HS-5 (cell line): ENCODE measurements around the gene WNK1.
"Not testable (repeated sequence)": the region's sequence is repeated elsewhere in the genome, so short reads cannot be mapped to it uniquely, and the experiment has no call there.

Experiments used
- DNase-seq: peaks from one replicate; pipeline ENCODE4 v3.0.0-alpha.2; 2012; ENCODE audit warnings: low read depth

Gene WNK1

DNA sequence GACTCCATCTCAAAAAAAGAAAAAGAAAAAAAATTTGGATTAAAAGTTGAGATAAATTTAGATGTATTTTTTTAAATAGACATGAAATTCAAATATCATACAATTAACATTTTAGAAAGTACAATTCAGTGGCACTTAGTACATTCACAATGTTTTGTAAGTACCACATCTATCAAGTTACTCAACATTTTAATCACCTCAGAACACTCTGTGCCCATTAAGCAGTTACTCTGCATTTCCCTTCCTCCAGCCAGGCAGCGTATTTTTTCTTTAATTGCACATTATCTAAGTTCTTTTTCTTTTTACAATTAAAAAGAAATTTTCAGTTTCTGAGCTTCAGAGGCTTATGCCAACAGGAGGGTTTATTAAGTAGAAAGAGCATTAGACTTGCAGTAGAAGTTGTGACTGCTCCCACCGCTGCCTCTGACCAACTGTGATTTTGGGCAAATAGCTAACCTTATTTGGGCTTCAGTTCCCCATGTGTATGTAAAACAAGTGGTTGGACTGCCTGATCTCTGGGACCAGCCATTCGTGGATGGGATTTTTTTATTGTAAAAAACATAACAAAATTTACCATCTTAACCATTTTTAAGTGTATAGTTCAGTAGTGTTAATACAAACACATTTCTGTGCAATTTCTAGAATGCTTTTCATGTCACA is 65.7 kb downstream of the WNK1 start:
- no peak for DNase-seq

DNA sequence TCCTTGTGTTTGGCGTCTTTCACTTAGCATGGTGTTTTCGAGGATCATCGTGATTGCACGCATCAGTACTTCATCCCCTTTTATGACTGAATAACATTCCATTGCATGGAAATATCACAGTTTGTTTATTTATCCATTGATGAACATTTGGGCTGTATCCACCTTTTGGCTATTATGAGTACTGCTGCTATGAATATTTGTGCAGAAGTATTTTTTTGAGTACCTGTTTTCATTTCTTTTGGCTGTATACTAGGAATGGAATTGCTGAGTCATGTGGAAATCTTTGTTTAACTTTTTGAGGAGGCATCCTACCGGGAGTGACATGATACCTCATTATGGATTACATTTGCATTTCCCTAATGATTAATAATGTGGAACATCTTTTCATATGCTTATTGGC is 66.4 kb downstream of the WNK1 start:
- DNase-seq = no peak

DNA sequence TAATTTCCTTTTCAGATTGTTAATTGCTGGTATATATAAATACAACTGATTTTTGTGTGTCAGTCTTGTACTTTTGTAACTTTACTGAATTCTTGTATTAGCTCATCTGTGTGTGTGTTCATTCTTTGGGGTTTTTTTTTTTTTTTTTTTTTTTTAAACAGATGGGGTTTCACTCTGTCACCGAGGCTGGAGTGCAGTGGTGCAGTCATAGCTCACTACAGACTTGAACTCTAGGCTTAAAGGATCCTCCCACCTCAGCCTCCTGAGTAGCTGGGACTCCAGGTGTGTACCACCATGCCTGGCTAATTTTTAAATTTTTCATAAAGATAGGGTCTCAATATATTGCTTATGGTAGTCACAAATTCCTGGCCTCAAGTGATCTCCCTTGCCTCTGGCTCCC is 68.0 kb downstream of the WNK1 start:
- no peak for DNase-seq

DNA sequence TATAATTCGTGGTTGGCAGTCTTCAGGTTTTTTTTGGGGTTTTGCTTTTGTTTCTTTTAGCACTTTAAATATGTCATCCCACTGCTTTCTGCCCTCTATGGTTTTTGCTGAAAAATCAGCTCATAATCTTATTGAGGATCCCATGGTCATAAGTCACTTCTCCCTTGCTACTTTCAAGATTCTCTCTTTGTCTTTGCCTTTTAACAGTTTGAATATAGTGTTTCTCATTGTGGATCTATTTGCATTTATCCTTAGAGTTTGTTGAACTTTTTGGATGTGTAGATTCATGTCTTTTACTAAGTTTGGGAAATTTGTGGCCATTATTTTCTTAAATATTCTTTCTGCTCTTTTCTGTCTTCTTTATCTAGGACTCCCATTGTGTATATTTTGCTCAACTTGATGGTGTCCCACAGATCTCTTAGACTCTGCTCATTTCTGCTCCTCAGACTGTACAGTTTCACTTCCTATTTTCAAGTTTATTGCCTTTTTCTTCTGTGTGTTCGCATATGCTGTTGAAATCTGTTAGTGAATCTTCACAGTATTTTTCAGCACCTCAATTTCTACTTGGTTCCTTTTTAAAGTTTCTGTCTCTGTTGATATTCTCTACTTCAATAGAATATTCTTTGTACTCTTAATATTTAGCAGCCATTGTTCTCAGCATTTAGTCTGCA is 70.8 kb downstream of the WNK1 start:
- DNase-seq = no peak

DNA sequence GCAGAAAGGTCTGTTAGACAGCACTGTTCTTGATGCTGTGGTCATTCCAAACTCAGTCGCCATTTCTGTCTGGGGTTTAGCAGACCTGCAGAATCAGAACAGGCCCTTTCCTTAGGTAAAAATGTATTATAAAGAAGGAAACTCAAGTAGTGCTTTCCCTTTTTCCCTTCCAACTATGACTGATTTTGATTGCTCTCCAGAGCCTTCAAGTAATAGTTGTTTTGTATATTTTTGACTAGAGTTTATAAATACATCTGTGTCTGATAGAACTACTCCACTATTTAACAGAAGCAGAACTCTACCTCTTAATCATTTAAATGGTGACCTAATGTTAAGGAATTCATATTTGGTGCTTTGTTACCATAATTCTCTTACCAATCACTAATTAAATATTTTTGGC is 74.0 kb downstream of the WNK1 start:
- DNase-seq = no peak

DNA sequence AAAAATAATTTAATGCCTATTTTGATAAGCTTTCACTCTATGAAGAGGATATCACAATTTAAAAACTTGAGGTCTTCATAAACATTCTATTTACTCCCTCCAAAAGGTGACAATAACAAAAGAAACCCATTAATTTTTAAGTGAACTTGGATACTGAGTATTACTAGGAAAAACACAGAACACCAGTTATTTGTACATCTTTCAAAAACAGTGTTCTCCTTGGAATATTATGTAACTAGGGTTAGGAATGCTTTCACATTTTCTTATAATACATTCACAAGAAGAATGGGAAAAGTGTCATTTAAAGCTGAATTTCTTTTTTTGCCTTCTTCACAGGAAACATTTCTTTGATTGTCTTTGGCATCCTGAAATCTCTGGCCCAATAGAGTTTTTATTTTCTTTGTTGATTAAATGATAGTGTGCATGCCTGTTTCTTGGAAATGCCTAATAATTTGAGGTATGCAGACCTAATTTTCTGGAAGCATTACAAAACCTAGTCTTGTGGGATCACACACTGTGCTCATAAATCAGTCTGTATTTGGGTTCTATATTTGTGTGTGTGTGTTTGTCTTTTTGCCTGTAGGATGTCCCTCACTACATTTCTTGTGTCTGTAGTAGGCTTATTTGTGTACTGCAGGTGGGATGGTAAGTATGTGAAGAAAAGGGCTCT is 76.5 kb downstream of the WNK1 start:
- no peak for DNase-seq

DNA sequence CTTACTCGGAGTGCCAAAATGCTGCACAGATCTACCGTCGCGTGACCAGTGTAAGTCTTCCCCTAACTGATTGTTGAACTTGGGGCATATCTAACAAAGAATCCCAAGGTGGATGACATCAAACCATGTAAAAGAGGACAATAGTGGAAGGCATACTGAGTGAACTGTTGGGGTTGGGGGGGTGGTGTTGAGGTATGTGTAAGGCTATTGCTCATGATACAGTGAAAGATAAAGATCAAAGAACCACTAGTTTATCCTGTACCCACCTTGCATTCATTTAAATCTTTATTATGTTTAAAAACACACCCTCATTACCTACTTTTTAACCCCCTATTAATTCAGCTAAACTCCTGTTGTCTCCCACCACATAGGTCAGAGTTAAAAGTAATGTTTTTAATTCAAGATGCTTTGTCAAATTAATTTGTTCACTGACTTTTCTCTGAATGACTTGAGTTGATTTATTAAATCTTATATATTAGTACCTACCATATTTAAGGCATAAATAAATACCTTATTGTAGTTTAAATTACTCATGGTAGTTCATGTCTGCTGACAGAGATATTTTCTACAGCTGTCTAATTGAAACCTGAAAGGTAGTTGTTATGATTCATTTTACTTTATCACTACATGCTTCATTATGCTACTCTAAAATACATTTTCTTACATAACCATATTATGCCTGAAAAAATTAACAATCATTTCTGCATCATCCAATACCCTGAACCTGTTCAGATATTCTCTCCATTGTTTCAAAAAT is 77.9 kb downstream of the WNK1 start:
- DNase-seq = no peak

DNA sequence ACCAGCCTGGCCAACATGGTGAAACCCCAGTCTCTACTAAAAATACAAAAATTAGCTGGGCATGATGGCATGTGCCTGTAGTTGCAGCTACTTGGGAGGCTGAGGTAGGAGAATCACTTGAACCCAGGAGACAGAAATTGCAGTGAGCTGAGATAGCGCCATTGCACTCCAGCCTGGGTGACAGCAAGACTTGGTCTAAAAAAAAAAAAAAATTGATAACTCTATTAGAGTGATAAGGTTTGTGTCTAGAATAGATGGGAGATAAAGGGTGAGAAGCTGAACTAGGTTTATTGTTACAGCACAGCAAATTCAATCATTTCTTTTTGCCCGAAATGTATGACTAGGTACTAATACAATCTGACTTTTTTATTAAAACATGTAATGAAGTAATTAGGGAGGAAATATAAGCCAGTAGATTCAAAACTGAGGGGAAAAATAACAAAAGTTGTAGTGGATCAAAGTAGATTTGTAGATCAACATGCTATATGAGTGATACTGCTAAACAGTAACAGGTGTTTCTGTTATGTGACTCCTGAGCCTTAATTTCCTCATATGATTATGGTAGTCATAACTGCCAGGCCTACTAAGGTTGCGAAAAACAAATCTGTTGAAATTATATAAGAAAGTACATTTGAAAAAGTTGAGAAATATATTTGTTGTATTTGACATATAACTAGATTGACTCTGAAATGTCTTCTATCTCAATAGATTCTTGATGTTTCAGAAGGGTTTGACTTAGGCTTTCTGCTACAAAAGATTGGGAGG is 83.6 kb downstream of the WNK1 start:
- DNase-seq = no peak

DNA sequence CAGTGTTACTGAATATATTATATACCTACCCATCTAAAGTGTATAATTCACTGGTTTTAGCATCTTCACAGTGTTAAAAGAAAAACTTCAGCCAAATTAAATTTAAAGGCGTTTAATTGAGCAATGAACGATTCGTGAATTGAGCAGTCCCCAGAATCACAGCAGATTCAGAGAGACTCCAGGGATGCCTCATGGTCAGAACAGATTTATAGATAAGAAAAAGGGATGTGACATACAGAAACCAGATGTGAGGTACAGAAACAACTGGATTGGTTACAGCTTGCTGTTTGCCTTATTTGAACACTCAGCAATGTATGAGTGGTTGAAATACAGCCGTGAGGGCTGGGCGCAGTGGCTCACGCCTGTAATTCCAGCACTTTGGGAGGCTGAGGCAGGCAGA is 84.6 kb downstream of the WNK1 start:
- no peak for DNase-seq

DNA sequence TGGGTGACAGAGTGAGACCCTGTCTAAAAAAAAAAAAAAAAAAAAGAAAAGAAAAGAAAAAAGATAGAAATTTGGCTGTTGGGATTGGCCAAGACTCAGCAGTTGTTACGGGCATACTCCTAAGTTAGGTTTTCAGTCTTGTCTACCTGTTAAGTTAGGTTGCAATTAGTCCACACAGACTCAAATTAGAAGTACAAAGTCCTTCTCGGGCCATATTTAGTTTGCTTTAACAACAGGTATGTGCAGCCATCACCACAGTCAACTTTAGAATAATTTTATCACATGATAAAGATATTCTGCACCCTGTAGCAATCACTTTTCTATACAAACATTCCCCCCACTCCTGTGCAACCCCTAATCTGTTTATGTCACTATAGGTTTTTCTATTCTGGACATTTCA is 85.2 kb downstream of the WNK1 start:
- no peak for DNase-seq

DNA sequence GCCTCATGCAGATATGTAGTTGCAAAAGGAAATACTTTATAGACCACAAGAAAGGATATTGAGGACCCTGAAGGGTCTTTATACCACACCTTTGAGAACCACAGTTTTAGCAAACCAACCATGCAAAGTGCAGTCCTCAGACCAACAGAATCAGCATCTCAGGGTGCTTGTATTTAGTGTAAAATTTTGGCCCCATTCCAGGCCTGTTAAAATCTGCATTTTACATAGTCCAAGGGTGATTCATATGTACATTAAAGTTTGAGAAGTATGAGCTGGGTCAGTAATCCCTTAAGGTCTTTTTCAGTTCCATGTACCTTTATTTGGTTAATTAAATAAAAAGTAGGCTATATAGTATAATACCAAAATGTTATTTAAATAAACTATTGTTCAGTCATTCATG is 91.2 kb downstream of the WNK1 start:
- peak; percentile 45 for DNase-seq

DNA sequence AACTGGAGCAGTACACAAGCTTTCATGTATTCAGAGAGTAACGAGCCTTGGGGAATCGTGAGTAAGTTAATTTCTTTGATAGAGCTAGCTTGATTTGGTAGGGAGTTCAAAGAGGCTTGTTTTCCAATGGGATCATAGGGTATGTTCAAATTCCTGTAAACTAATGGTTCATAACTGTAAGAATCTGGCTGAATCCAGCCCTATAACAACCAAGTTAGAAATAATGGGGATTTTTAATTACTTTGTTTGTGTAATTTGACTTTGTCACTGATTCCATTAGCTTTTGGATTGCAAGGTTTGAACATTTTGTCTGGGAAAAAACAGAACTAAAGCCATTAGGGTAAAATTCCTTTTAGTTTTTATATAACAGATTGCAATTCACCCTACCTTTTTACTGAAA is 94.0 kb downstream of the WNK1 start:
- no peak for DNase-seq

DNA sequence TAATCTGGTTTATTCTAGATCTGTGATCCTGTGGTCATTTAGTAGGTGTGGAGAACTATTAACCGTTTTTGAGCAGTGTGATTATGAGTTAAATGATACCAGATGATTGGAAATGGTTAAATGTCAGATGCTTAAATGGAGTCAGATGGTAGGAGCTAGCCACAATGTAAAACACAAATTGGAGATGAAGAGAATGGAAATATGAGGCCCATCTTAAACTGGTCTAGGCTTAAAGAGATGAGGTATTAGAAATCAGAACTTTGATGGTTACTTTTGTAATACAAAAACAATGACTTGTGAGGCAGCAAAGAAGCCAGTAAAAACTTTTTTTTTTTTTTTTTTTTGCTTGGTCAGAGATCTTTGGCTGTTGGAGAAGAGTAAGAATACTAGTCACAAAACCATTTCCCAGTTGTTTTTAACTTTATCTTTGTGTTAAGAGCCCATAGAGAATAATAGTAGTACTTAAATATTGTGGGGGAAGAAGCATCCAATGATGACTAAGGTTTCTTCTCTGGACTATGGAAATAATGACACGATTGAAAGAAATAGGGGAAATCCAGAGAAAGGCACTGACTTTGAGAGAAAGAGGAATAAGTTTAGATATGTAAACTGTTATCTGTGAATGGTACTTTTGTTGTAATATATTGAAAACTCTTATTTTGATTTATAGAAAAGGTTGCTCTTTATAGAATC is 95.9 kb downstream of the WNK1 start:
- DNase-seq = no peak

DNA sequence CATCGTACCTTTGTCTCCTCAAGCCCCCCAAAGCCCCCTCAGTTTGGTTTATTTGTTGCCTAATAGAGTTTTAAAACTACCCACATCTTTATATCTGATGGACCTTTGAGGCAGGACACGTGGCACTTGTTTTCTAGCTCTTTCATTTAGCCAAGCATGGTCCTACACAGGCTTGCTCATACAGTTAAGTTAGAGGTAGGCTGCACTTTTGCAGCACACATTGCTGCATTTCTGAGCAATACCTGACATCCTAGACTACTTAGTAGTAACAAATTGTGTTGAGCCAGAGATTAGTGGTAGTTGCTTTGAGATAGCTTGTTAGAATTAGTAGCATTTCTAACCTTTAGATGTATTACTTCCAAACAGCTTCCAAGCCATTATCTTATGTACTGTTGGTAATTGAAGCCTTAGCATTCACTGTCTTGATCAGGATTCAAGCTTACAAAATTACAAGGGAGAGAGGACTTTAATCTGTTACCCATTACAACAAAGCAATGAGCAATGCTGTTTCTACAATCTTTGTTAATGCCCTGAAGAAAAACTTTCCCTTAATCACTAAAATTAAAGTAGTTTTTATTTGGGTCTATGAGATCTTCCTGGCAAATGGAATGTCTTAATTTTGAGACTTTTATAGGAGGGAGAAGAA is 96.6 kb downstream of the WNK1 start:
- DNase-seq = no peak

DNA sequence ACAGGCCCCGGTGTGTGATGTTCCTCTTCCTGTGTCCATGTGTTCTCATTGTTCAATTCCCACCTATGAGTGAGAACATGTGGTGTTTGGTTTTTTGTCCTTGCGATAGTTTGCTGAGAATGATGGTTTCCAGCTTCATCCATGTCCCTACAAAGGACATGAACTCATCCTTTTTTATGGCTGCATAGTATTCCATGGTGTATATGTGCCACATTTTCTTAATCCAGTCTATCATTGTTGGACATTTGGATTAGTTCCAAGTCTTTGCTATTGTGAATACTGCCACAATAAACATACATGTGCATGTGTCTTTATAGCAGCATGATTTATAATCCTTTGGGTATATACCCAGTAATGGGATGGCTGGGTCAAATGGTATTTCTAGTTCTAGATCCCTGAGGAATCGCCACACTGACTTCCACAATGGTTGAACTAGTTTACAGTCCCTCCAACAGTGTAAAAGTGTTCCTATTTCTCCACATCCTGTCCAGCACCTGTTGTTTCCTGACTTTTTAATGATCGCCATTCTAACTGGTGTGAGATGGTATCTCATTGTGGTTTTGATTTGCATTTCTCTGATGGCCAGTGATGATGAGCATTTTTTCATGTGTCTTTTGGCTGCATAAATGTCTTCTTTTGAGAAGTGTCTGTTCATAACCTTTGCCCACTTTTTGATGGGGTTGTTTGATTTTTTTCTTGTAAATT is 97.5 kb downstream of the WNK1 start:
- not testable (repeated sequence) for DNase-seq

DNA sequence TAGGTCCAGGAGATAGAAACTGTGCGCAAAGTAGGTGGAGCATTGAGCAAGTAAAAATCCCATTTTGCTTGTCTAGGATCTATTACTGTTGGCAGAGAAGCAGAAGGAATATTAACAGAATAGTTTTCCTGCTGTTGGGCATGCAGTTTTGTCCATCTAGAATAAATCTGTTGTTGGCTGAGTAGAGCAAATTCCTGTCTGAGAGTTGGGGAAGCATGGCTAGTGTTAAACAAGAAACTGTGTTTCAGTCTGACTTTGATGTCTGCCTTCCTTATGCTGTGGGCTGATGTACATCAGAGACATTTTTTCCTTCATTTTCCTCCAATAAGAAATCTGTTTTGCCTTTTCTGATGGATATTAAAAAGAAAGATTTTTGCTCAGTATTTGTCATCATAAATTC is 99.0 kb downstream of the WNK1 start:
- no peak for DNase-seq

DNA sequence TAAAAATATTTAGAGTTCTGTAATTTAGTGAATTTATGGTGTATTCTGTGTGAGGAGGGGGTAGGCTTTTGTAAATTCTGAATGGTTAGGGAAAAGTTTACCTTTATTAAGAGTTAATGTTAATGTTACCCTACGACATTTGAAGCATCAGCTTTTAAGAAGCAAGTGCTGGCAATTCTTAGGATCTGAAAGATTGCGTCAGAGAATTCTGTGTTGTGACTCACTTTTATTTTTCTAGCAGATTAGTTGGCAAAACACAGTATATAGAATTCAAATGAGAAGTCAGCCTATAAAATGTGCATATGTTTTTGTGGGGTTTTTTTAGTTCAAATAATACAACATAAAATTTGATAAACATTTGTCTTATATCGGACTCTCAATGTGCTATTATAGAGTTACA is 99.5 kb downstream of the WNK1 start:
- DNase-seq = peak; percentile 58

DNA sequence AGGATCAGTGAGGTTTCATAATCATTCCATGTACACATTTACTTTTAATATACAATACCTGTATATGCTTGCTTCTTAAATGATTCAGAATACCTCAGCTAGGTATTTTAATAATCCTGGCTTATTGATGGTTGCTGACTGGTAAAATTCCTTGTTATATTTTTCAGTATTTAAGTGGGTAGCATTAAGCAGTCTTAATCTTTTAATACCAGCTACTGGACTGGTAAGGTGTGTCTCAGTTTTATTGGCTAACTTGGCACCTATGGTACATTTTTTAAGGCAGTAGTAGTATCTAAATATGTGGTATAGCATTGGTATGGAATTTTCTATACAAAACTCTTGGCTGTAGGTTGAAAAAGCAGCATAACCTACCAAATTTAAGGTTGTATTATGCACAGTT is 100.5 kb downstream of the WNK1 start:
- no peak for DNase-seq

DNA sequence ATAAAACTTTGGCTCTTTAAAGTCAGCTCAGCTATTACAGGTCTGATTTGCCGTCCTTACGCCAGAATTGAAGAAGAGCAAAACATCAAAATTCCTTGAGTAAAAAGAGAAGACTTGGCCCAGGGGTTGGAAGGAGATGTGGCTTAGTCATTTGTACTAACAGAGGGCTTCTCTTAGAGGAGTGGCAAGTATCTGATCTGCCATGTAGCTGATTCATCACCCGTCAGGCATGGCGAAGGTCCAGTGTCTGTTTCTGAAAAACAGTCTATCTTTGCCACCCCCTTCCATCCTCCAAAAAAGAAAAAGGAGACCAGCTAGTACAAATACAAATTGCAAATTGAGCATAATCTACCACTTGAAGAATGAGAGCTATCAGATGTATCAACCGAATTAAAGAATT is 105.2 kb downstream of the WNK1 start:
- peak; percentile 64 for DNase-seq

DNA sequence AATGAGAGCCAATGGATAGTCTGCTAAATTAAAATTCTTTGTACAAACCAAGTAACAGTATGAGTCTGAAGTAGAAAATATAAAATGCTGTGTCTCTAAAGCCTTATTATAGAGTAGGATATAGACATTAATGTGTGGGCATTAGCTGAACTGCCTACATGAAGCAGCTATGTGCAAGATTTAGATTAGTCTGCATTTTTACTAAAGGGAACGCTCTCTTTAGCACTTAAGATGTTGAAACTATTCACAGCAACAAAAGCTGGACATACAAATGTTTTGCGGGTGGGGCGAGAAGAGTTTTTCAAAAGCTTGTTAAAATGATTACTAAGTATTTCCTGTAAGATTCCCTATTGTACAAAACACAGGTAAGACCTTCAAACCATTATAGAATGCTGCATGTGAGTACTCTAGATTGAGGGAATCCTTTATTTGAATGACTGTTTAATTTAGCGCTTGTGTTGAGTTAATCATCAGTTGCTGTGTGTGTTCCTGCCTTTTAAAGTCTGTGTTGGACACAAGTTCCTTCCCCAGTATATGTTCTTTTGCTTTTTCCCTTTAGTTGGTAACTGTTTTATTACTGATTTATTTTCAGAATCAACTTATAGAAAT is 110.0 kb downstream of the WNK1 start:
- no peak for DNase-seq
